GM23338 (cell line): Measurements from ENCODE around the gene HTR1E.

ENCODE experiments used
- CREB1 ChIP-seq: fragments of 250-450 bp; sonication (Bioruptor Pico); IDR thresholded peaks from 2 replicates; pipeline ENCODE4 v1.5.0; 2020; ENCODE audit warnings: low read depth, mild to moderate bottlenecking, moderate library complexity
- EZH2 ChIP-seq: fragments of 200-600 bp; sonication (generic); IDR thresholded peaks from one replicate; pipeline ENCODE4 v1.8.0; 2017; ENCODE audit warnings: antibody characterized with exemption, mild to moderate bottlenecking, low read depth; ENCODE audit not compliant: unreplicated experiment
- EZH2phosphoT487 ChIP-seq: fragments of 200-600 bp; sonication (generic); IDR thresholded peaks from one replicate; pipeline ENCODE4 v1.8.1; 2018; ENCODE audit warnings: antibody characterized with exemption; ENCODE audit not compliant: unreplicated experiment
- ZNF331 ChIP-seq: fragments of 250-450 bp; sonication (Bioruptor Pico); IDR thresholded peaks from 2 replicates; pipeline ENCODE4 v1.5.0; 2020; ENCODE audit warnings: low read depth, mild to moderate bottlenecking, moderate library complexity

- TF ChIP-seq ZNF331 (no peak), CREB1 (no peak), EZH2phosphoT487 (no peak), EZH2 (no peak)
These were observed 3.0 kb upstream of the HTR1E start for GRCh38 chr6:86934365-86934764.
